ENCODE data around the gene JAK1. TPM values are rescaled to one million over a fixed set of nuclear protein-coding genes. Genes with fewer than 3 reads are reported as not detected.

Gene JAK1
- total and polyA plus RNA-seq, 2 experiments from 2014 or later: 8.0 to 19.5 TPM

- Mint-ChIP-seq H3K9me3 (no peaks in the 10 kb centered on the region), H3K36me3 (ENCODE audit: low read depth) (no peaks in the 10 kb centered on the region), H3K27ac (no peak overlapping the region), H3K27me3 (ENCODE audit: insufficient read depth, low read depth, poor library complexity) (peaks cover 4% of the 10 kb centered on the region), H3K4me3 (no peak overlapping the region), H3K4me1 (peaks cover 22% of the 10 kb centered on the region)
- Histone ChIP-seq H3K79me2 (replicated peaks; ENCODE audit: insufficient read depth) (0 out of 2 replicates have a peak, but pooled peaks cover 11% of the 10 kb centered on the region), H3K9me2 (ENCODE audit: insufficient read depth) (no peaks in the 10 kb centered on the region), H3K4me3 (no peak overlapping the region), H3F3A (replicated peaks; ENCODE audit: low read depth) (no peaks in the 10 kb centered on the region), H3K4me2 (no peak overlapping the region), H3K4me1 (ENCODE audit: insufficient read depth) (peaks cover 3% of the 10 kb centered on the region; the same call in 1 of the 2 replicates), H4K20me1 (replicated peaks; ENCODE audit: insufficient read depth) (no peaks in the 10 kb centered on the region), H3K36me3 (ENCODE audit: insufficient read depth) (no peaks in the 10 kb centered on the region), H3K27ac (ENCODE audit: low read depth) (no peak overlapping the region), H3K27me3 (ENCODE audit: insufficient read depth) (no peaks in the 10 kb centered on the region), H2AFZ (no peak overlapping the region)
- no peak for TF ChIP-seq CREB1 (CRISPR knock-in tag; IDR thresholded peaks at IDR 0.05; ENCODE audit: low read depth)
- 0 out of 2 replicates have a peak, but pooled peaks have one; percentile 2 for TF ChIP-seq ZNF462 (CRISPR knock-in tag; IDR thresholded peaks at IDR 0.05)
- DNase-seq (ENCODE audit: low spot score): peak; percentile 60
- ATAC-seq: peak; percentile 68
Observed at GRCh38 chr1:64917328-64917861, 49.0 kb downstream of the JAK1 start.

GRCh38 chr1:64915381-64916274 is 50.7 kb downstream of the JAK1 start:
- H3K4me2 ChIP-seq: no peak overlapping the region
- H3K4me3 ChIP-seq: no peak overlapping the region
- H3K36me3 ChIP-seq (ENCODE audit: insufficient read depth): no peaks in the 10 kb centered on the region
- H3K9me3 Mint-ChIP-seq: no peaks in the 10 kb centered on the region
- ATAC-seq (peak; percentile 90), DNase-seq (ENCODE audit: low spot score) (peak; percentile 40)
- no peak overlapping the region for H3K27ac ChIP-seq (ENCODE audit: low read depth)
- H3K79me2 ChIP-seq (replicated peaks; ENCODE audit: insufficient read depth): 0 out of 2 replicates have a peak, but pooled peaks cover 13% of the 10 kb centered on the region
- H2AFZ ChIP-seq: no peak overlapping the region
- no peaks in the 10 kb centered on the region for H3K27me3 ChIP-seq (ENCODE audit: insufficient read depth)
- H3K36me3 Mint-ChIP-seq (ENCODE audit: low read depth): no peaks in the 10 kb centered on the region
- no peaks in the 10 kb centered on the region for H4K20me1 ChIP-seq (replicated peaks; ENCODE audit: insufficient read depth)
- peaks cover 22% of the 10 kb centered on the region for H3K4me1 Mint-ChIP-seq
- no peak overlapping the region for H3K4me3 Mint-ChIP-seq
- peaks cover 4% of the 10 kb centered on the region for H3K27me3 Mint-ChIP-seq (ENCODE audit: insufficient read depth, low read depth, poor library complexity)
- peak overlapping the region; percentile 28; the same call in 1 of the 2 replicates for H3K27ac Mint-ChIP-seq
- H3K4me1 ChIP-seq (ENCODE audit: insufficient read depth): peaks cover 3% of the 10 kb centered on the region; the same call in 1 of the 2 replicates
- no peaks in the 10 kb centered on the region for H3F3A ChIP-seq (replicated peaks; ENCODE audit: low read depth)
- no peaks in the 10 kb centered on the region for H3K9me2 ChIP-seq (ENCODE audit: insufficient read depth)
- no peak for TF ChIP-seq ETS1 (IDR thresholded peaks at IDR 0.05)

All from GM23338 (cell line).